MCF 10A (cell line): ENCODE measurements around the gene SF3A2. TPM values are rescaled to one million over a fixed set of nuclear protein-coding genes. Genes with fewer than 3 reads are reported as not detected.

ENCODE experiments used
- Bru-seq: library from RNA; stranded (reverse); fragments of 400-500 nt; gene quantifications from one replicate; lab custom pipeline; 2021; lab: Mats Ljungman, UMichigan
- BruChase-seq, 2 experiments: library from RNA; stranded (reverse); fragments of 400-500 nt; gene quantifications; one replicate each; lab custom pipeline; 2021; lab: Mats Ljungman, UMichigan
- BruUV-seq: library from RNA; stranded (reverse); fragments of 400-500 nt; replicated peaks from 2 replicates; lab custom pipeline; 2021; lab: Mats Ljungman, UMichigan
- CTCF ChIA-PET: fragments of 300-600 bp; sonication (Branson Sonifier 250); formaldehyde crosslinking; extraction: SDS; loops from one replicate; lab custom pipeline; 2021; ENCODE audit warnings: antibody characterized with exemption, inconsistent platforms; lab: Yijun Ruan, JAX
- POLR2A ChIA-PET: fragments of 300-600, 350-650 bp; sonication (Branson Sonifier 250); formaldehyde crosslinking; extraction: SDS; loops from one replicate; lab custom pipeline; 2020; ENCODE audit warnings: antibody characterized with exemption, inconsistent platforms; lab: Yijun Ruan, JAX
- DNase-seq: peaks from one replicate; pipeline ENCODE4 v3.0.0-alpha.2; 2018; ENCODE audit not compliant: unreplicated experiment
- H3K27ac Mint-ChIP-seq: one replicate; pipeline ENCODE4 v1.8.0; 2022; ENCODE audit warnings: mild to moderate bottlenecking, low read depth, mixed read lengths; ENCODE audit not compliant: unreplicated experiment
- H3K27me3 Mint-ChIP-seq: one replicate; pipeline ENCODE4 v1.8.0; 2022; ENCODE audit warnings: mixed read lengths; ENCODE audit not compliant: insufficient read depth, unreplicated experiment
- H3K36me3 Mint-ChIP-seq: one replicate; pipeline ENCODE4 v1.8.0; 2022; ENCODE audit warnings: mild to moderate bottlenecking, moderate library complexity, mixed read lengths; ENCODE audit not compliant: insufficient read depth, unreplicated experiment
- H3K4me1 Mint-ChIP-seq: one replicate; pipeline ENCODE4 v1.8.0; 2022; ENCODE audit warnings: mixed read lengths; ENCODE audit not compliant: insufficient read depth, unreplicated experiment
- H3K4me3 Mint-ChIP-seq: one replicate; pipeline ENCODE4 v1.8.0; 2022; ENCODE audit warnings: mild to moderate bottlenecking, moderate library complexity, mixed read lengths; ENCODE audit not compliant: unreplicated experiment
- H3K9me3 Mint-ChIP-seq: one replicate; pipeline ENCODE4 v1.8.0; 2022; ENCODE audit warnings: mixed read lengths; ENCODE audit not compliant: unreplicated experiment
- CTCF ChIP-seq: fragments of 200-600 bp; IDR thresholded peaks from one replicate; pipeline ENCODE4 v1.8.0; 2022; ENCODE audit warnings: antibody characterized with exemption, mild to moderate bottlenecking; ENCODE audit not compliant: unreplicated experiment
- intact Hi-C: fragments of 100-400 bp; cut with micrococcal nuclease; formaldehyde crosslinking; loops from 2 replicates; pipeline ENCODE4 v1.14.1; 2022
- long read RNA-seq: library from polyadenylated mRNA; stranded (forward); transcript quantifications from one replicate; pipeline ENCODE4 v2.0.0, GENCODE V29; 2022
- total RNA-seq: library from RNA; stranded (reverse); gene quantifications from 2 replicates; pipeline ENCODE4 v1.2.3, GENCODE V29; 2022

Gene SF3A2
- 101 and 119 TPM in 2 replicates for total RNA-seq
- percentile 79 among the genes with signal in this experiment for Bru-seq, nascent RNA
- percentile 91 among the genes with signal in this experiment for BruChase-seq, experiment 1, labeled RNA remaining after a 6-hour chase
- percentile 75 among the genes with signal in this experiment for BruChase-seq, experiment 2, labeled RNA remaining after a 2-hour chase
- long read RNA-seq, transcript SF3A2-201 (9 exons, 1,963 nt): major isoform, 86 of 126 reads
- long read RNA-seq, partial matches to known transcripts: 20 of 126 reads
- long read RNA-seq, other reads (novel, unspliced or antisense): 19 of 126 reads

- ChIA-PET POLR2A (interaction anchor here (0.5 to 4.1 kb wide), 18 partner anchors 11 to 384 kb away, joined by 3 to 79 read pairs (median 4); partner anchors contain the start of genes AP3D1, LSM7, SPPL2B and TIMM13), CTCF (interaction anchor here (0.6 to 1.4 kb wide), 9 partner anchors 22 to 906 kb away, joined by 3 to 9 read pairs (median 3); partner anchors contain the start of gene AP3D1)
- peaks cover 23% of the 10 kb centered on the region for H3K4me1 Mint-ChIP-seq
- H3K36me3 Mint-ChIP-seq: peaks cover 38% of the 10 kb centered on the region
- peak; percentile 98 for DNase-seq
- peak within 1 kb of the TSS; percentile 86 for H3K4me3 Mint-ChIP-seq
- BruUV-seq: no TSS peak
- peak within 1 kb of the TSS; percentile 99 for H3K27ac Mint-ChIP-seq
- H3K27me3 Mint-ChIP-seq: no peaks in the 10 kb centered on the region
- no peaks in the 10 kb centered on the region for H3K9me3 Mint-ChIP-seq
- intact Hi-C loops: loop anchor here (1.0 to 5.0 kb wide), 4 partner anchors 37 to 376 kb away; no protein-coding TSS in a partner anchor
- TF ChIP-seq CTCF: peak; percentile 98
Observed at GRCh38 chr19:2236314-2237050, at the start of gene SF3A2, which contains the start of gene PLEKHJ1. SF3A2 (plus strand) TSS chr19:2236824; CDS start chr19:2243419, 6,595 bp downstream. PLEKHJ1 (minus strand) TSS chr19:2236329; CDS start chr19:2236248, 81 bp downstream.

- Mint-ChIP-seq H3K4me1 (no peaks in the 10 kb centered on the region), H3K27ac (no peak overlapping the region), H3K36me3 (peaks cover 50% of the 10 kb centered on the region), H3K9me3 (no peaks in the 10 kb centered on the region), H3K4me3 (no peak overlapping the region), H3K27me3 (no peaks in the 10 kb centered on the region)
- BruUV-seq: no TSS peak
- intact Hi-C loops: no loop called here
- ChIA-PET CTCF (interaction anchor here (0.8 kb wide), 1 partner anchor 289 kb away, joined by 3 read pairs; no protein-coding TSS in a partner anchor), POLR2A (no interaction called here)
- TF ChIP-seq CTCF: no peak
- no peak for DNase-seq
Observed at GRCh38 chr19:2187159-2187558, 49.5 kb upstream of the SF3A2 start.

GRCh38 chr19:2188708-2189385, 47.8 kb upstream of the SF3A2 start:
- ChIA-PET POLR2A (no interaction called here), CTCF (no interaction called here)
- Mint-ChIP-seq H3K4me1 (no peaks in the 10 kb centered on the region), H3K36me3 (peaks cover 60% of the 10 kb centered on the region), H3K27me3 (no peaks in the 10 kb centered on the region), H3K9me3 (no peaks in the 10 kb centered on the region), H3K27ac (no peak overlapping the region), H3K4me3 (no peak overlapping the region)
- no peak for DNase-seq
- TF ChIP-seq CTCF: no peak
- intact Hi-C loops: no loop called here
- BruUV-seq: no TSS peak
